ENCODE results near the gene GOLGA6L26. TPM values are rescaled to one million over a fixed set of nuclear protein-coding genes. Genes with fewer than 3 reads are reported as not detected.
"Not testable (repeated sequence)": the region's sequence is repeated elsewhere in the genome, so short reads cannot be mapped to it uniquely, and the experiment has no call there.

GOLGA6L26 gene
- total and polyA plus RNA-seq, 2 of the 13 experiments (the other 11 are each of a cell fraction or from before 2014, with no cell fraction given) = not detected

DNA sequence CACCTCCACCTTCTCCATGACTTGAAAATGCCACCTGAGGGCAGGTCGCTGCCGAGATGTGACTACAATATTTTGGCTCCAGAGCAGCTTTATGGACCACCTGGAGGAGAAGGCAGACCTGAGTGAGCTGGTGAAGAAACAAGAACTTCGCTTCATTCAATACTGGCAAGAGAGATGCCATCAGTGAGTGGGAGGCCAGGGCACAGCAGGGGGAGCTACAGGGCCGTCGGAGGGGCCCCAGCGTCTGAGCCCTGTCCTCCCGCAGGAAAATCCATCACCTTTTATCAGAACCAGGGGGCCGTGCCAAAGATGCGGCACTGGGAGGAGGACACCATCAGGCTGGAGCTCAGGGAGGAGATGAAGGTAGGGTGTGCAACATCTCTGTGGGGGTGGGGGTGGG, 30.3 kb upstream of the GOLGA6L26 start:
- WGBS (ENCODE audit: low lambda C conversion rate) = 0% methylated on average over 3 of the region's 9 CpGs
- DNase-seq (ENCODE audit: low spot score); POLR2A ChIA-PET; H3K79me2 ChIP-seq (ENCODE audit: insufficient read depth, low read length); H3K27me3 ChIP-seq (ENCODE audit: control insufficient read depth in 1 of 2, insufficient read depth in 2 of 2, low read length in 2 of 2); H3K4me2 ChIP-seq (ENCODE audit: low read depth, low read length); BruUV-seq (replicated peaks); H3K4me3 ChIP-seq (replicated peaks in 1 of 3; ENCODE audit: insufficient read depth in 1 of 3, low read depth in 2 of 3, low read length in 3 of 3); H3K9me3 ChIP-seq (ENCODE audit: low read length); H3K4me1 ChIP-seq (ENCODE audit: insufficient read depth, low read length); H3K27ac ChIP-seq (ENCODE audit: extremely low read length, insufficient read depth, low read length); FAIRE-seq; H3K36me3 ChIP-seq (replicated peaks in 1 of 2; ENCODE audit: control insufficient read depth in 1 of 2, insufficient read depth in 2 of 2, low read length in 2 of 2); H4K20me1 ChIP-seq (ENCODE audit: insufficient read depth, low read length); CTCF ChIA-PET (ENCODE audit: low intra/inter-chr PET ratio, low total read pairs); H3K9ac ChIP-seq (ENCODE audit: insufficient read depth, low read depth, low read length); in situ Hi-C loops (cut with HindIII; ENCODE audit: extremely low pct_ligation_motif_present, low pct_unique_long_range_greater_than_20kb); intact Hi-C loops (cut with micrococcal nuclease; ENCODE audit: unreplicated experiment); ATAC-seq; H2AFZ ChIP-seq (ENCODE audit: low read length): not testable (repeated sequence)
- TF ChIP-seq, protein P1, sequence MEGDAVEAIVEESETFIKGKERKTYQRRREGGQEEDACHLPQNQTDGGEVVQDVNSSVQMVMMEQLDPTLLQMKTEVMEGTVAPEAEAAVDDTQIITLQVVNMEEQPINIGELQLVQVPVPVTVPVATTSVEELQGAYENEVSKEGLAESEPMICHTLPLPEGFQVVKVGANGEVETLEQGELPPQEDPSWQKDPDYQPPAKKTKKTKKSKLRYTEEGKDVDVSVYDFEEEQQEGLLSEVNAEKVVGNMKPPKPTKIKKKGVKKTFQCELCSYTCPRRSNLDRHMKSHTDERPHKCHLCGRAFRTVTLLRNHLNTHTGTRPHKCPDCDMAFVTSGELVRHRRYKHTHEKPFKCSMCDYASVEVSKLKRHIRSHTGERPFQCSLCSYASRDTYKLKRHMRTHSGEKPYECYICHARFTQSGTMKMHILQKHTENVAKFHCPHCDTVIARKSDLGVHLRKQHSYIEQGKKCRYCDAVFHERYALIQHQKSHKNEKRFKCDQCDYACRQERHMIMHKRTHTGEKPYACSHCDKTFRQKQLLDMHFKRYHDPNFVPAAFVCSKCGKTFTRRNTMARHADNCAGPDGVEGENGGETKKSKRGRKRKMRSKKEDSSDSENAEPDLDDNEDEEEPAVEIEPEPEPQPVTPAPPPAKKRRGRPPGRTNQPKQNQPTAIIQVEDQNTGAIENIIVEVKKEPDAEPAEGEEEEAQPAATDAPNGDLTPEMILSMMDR (CRISPR knock-in tag; IDR thresholded peaks at IDR 0.05) = peak; percentile 38
- peak; percentile 51 for TF ChIP-seq STAG1 (CRISPR knock-in tag; IDR thresholded peaks at IDR 0.05)

DNA sequence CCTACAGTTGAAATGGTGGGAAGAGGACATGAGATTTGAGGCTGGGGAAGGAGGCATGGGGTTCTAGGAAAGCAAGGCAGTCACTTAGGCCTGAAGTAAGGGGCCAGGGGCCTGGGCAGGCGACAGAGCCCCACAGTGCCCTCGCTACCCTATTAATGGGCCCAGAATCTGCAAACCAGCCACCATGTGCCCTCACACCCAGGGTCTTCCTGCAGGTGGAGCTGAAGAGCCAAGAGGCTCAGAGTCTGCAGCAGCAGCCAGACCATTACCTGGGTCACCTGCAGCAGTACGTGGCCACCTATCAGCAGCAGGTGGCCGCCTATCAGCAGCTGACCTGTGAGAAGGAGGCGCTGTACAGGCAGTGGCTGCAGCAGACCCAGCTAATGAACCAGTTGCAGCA, 28.6 kb upstream of the GOLGA6L26 start:
- ATAC-seq; H3K4me2 ChIP-seq (ENCODE audit: low read depth, low read length); FAIRE-seq; H4K20me1 ChIP-seq (ENCODE audit: insufficient read depth, low read length); H3K27ac ChIP-seq (ENCODE audit: extremely low read length, insufficient read depth, low read length); in situ Hi-C loops (cut with HindIII; ENCODE audit: extremely low pct_ligation_motif_present, low pct_unique_long_range_greater_than_20kb); H3K9me3 ChIP-seq (ENCODE audit: low read length); POLR2A ChIA-PET; H2AFZ ChIP-seq (ENCODE audit: low read length); CTCF ChIA-PET (ENCODE audit: low intra/inter-chr PET ratio, low total read pairs); H3K4me1 ChIP-seq (ENCODE audit: insufficient read depth, low read length); intact Hi-C loops (cut with micrococcal nuclease; ENCODE audit: unreplicated experiment); DNase-seq (ENCODE audit: low spot score); BruUV-seq (replicated peaks); H3K79me2 ChIP-seq (ENCODE audit: insufficient read depth, low read length); H3K27me3 ChIP-seq (ENCODE audit: control insufficient read depth in 1 of 2, insufficient read depth in 2 of 2, low read length in 2 of 2); H3K9ac ChIP-seq (ENCODE audit: insufficient read depth, low read depth, low read length); H3K36me3 ChIP-seq (replicated peaks in 1 of 2; ENCODE audit: control insufficient read depth in 1 of 2, insufficient read depth in 2 of 2, low read length in 2 of 2); H3K4me3 ChIP-seq (replicated peaks in 1 of 3; ENCODE audit: insufficient read depth in 1 of 3, low read depth in 2 of 3, low read length in 3 of 3): not testable (repeated sequence)
- WGBS (ENCODE audit: low lambda C conversion rate) = no CpG with 5 or more reads among the region's 5 CpGs

DNA sequence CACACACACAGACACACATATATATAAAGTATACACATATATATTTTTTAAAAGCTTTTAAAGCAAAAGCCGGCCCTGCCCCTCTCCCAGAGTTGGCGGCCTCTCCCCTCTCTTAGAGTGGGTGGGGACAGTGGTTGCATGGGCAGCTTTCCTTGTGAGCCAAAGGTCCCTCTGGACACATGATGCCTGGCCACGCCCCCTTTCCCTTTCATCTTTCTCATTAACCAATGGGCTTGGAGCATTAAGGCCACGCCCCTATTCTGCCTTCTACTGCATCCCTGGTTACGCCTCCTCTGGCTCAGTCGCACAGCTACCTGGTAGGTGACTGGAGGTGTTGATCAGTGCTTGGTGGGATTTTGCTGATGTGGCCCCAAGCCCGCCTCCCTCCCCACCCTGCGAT, 20.5 kb upstream of the GOLGA6L26 start, which contains the start of gene GOLGA8S:
Gene GOLGA8S (plus strand): TSS at position 301 of the 400 bp plus-strand sequence. CDS start 62 bp downstream, at position 363.
- ATAC-seq; FAIRE-seq; H3K4me2 ChIP-seq (ENCODE audit: low read depth, low read length); H3K9me3 ChIP-seq (ENCODE audit: low read length); DNase-seq (ENCODE audit: low spot score); H3K4me1 ChIP-seq (ENCODE audit: insufficient read depth, low read length); in situ Hi-C loops (cut with HindIII; ENCODE audit: extremely low pct_ligation_motif_present, low pct_unique_long_range_greater_than_20kb); POLR2A ChIA-PET; H3K9ac ChIP-seq (ENCODE audit: insufficient read depth, low read depth, low read length); H3K4me3 ChIP-seq (replicated peaks in 1 of 3; ENCODE audit: insufficient read depth in 1 of 3, low read depth in 2 of 3, low read length in 3 of 3); H3K27me3 ChIP-seq (ENCODE audit: control insufficient read depth in 1 of 2, insufficient read depth in 2 of 2, low read length in 2 of 2); H3K79me2 ChIP-seq (ENCODE audit: insufficient read depth, low read length); H2AFZ ChIP-seq (ENCODE audit: low read length); intact Hi-C loops (cut with micrococcal nuclease; ENCODE audit: unreplicated experiment); BruUV-seq (replicated peaks); CTCF ChIA-PET (ENCODE audit: low intra/inter-chr PET ratio, low total read pairs); H3K36me3 ChIP-seq (replicated peaks in 1 of 2; ENCODE audit: control insufficient read depth in 1 of 2, insufficient read depth in 2 of 2, low read length in 2 of 2); H4K20me1 ChIP-seq (ENCODE audit: insufficient read depth, low read length); H3K27ac ChIP-seq (ENCODE audit: extremely low read length, insufficient read depth, low read length): not testable (repeated sequence)
- WGBS (ENCODE audit: low lambda C conversion rate) = no CpG with 5 or more reads among the region's 8 CpGs

DNA sequence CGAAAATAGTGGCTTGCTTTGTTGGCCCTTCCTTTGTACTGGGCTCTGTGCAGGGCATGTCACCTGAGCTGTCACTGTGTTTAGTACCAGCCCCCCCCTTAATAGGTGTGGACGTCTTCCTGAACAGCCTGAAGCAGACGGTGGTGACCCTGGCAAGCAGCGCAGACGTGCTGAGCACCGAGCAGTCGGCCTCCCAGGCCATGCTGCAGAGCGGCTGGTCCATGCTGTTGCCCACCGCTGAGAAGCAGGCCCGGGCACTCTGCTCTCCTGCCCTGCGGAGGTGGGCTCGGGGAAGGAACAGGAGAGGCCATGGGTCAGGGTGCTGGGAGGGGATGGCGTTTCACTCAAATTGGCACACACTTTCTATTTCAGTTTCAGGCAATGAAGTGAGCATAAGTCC, 22.8 kb downstream of the GOLGA6L26 start:
- H3K9ac ChIP-seq (ENCODE audit: insufficient read depth, low read depth, low read length); POLR2A ChIA-PET; BruUV-seq (replicated peaks); ATAC-seq; H3K27ac ChIP-seq (ENCODE audit: extremely low read length, insufficient read depth, low read length); H2AFZ ChIP-seq (ENCODE audit: low read length); CTCF ChIA-PET (ENCODE audit: low intra/inter-chr PET ratio, low total read pairs); H3K4me2 ChIP-seq (ENCODE audit: low read depth, low read length); H3K9me3 ChIP-seq (ENCODE audit: low read length); H3K79me2 ChIP-seq (ENCODE audit: insufficient read depth, low read length); H3K4me3 ChIP-seq (replicated peaks in 1 of 3; ENCODE audit: insufficient read depth in 1 of 3, low read depth in 2 of 3, low read length in 3 of 3); H3K4me1 ChIP-seq (ENCODE audit: insufficient read depth, low read length); H3K27me3 ChIP-seq (ENCODE audit: control insufficient read depth in 1 of 2, insufficient read depth in 2 of 2, low read length in 2 of 2); H3K36me3 ChIP-seq (replicated peaks in 1 of 2; ENCODE audit: control insufficient read depth in 1 of 2, insufficient read depth in 2 of 2, low read length in 2 of 2); DNase-seq (ENCODE audit: low spot score); intact Hi-C loops (cut with micrococcal nuclease; ENCODE audit: unreplicated experiment); H4K20me1 ChIP-seq (ENCODE audit: insufficient read depth, low read length); FAIRE-seq; in situ Hi-C loops (cut with HindIII; ENCODE audit: extremely low pct_ligation_motif_present, low pct_unique_long_range_greater_than_20kb): not testable (repeated sequence)
- WGBS (ENCODE audit: low lambda C conversion rate) = 100% methylated on average over 1 of the region's 13 CpGs
